GM12878 (cell line): ENCODE measurements around the gene TMEM250. TPM values are rescaled to one million over a fixed set of nuclear protein-coding genes. Genes with fewer than 3 reads are reported as not detected.

Source experiments
- ATAC-seq: fragments of 200-7000 bp; cut with Tn5 transposase; 3 replicates; pipeline ENCODE4 v1.9.1; 2020; ENCODE audit warnings: mild to moderate bottlenecking, moderate library complexity
- BruUV-seq: library from RNA; stranded (reverse); fragments of 400-500 nt; replicated peaks from 2 replicates; lab custom pipeline; 2021; lab: Mats Ljungman, UMichigan
- CTCF ChIA-PET: fragments of 300-600 bp; sonication (Branson Sonifier 250); formaldehyde crosslinking; extraction: SDS; loops from one replicate; lab custom pipeline; 2021; ENCODE audit warnings: inconsistent platforms; lab: Yijun Ruan, JAX
- POLR2A ChIA-PET: fragments of 350-600 bp; formaldehyde crosslinking; extraction: SDS; loops from one replicate; lab custom pipeline; 2021; ENCODE audit warnings: inconsistent platforms; lab: Charles Lee
- RAD21 ChIA-PET: fragments of 300-600 bp; sonication (Branson Sonifier 250); formaldehyde crosslinking; loops from one replicate; lab custom pipeline; 2023; ENCODE audit warnings: antibody characterized with exemption; ENCODE audit not compliant: unreplicated experiment; lab: Charles Lee
- SMC1A ChIA-PET: fragments of 300-600 bp; sonication (Branson Sonifier 250); formaldehyde crosslinking; loops from one replicate; lab custom pipeline; 2023; ENCODE audit not compliant: unreplicated experiment, uncharacterized antibody; lab: Charles Lee
- DNase-seq: peaks from one replicate; pipeline ENCODE4 v3.0.0-alpha.2; 2011; ENCODE audit warnings: low read depth, low spot score
- FAIRE-seq: peaks from 3 replicates; lab custom pipeline; 2011; peaks lifted over from hg19 to GRCh38; lab: Jason Lieb, UNC
- H2AFZ ChIP-seq: 2 replicates; pipeline ENCODE4 v1.6.0; 2011; ENCODE audit warnings: low read depth, low read length, control low read depth; ENCODE audit not compliant: control insufficient read depth
- H3K27ac ChIP-seq: 2 replicates; pipeline ENCODE4 v1.5.1; 2011; ENCODE audit warnings: control low read depth; ENCODE audit not compliant: control insufficient read depth, insufficient read depth
- H3K27me3 ChIP-seq, 2 experiments: replicated peaks in 1 of 2; 2 replicates each; pipeline versions ENCODE4 v1.6.0 to v1.6.1; 2011; ENCODE audit warnings: low read length in 1 of 2; ENCODE audit not compliant: control insufficient read depth in 2 of 2, insufficient read depth in 2 of 2
- H3K36me3 ChIP-seq, 2 experiments: 2 replicates each; pipeline ENCODE4 v1.5.1; 2011; ENCODE audit warnings: low read length in 1 of 2; ENCODE audit not compliant: control insufficient read depth in 2 of 2, insufficient read depth in 2 of 2
- H3K4me1 ChIP-seq: 2 replicates; pipeline ENCODE4 v1.6.1; 2011; ENCODE audit warnings: mild to moderate bottlenecking, low read length, moderate library complexity, mixed read lengths; ENCODE audit not compliant: control insufficient read depth, insufficient read depth
- H3K4me2 ChIP-seq: 2 replicates; pipeline ENCODE4 v1.6.0; 2011; ENCODE audit warnings: control low read depth; ENCODE audit not compliant: control insufficient read depth, insufficient read depth
- H3K4me3 ChIP-seq: fragments of 200-600 bp; sonication (generic); 2 replicates; pipeline ENCODE4 v1.5.1; 2016
- H3K79me2 ChIP-seq: 2 replicates; pipeline ENCODE4 v1.6.0; 2011; ENCODE audit warnings: low read length; ENCODE audit not compliant: control insufficient read depth, insufficient read depth
- H3K9ac ChIP-seq: 2 replicates; pipeline ENCODE4 v1.8.0; 2011; ENCODE audit warnings: low read length, control low read depth, mixed read lengths; ENCODE audit not compliant: control insufficient read depth, insufficient read depth
- H3K9me3 ChIP-seq: replicated peaks from 3 replicates; pipeline ENCODE4 v1.5.1; 2011; ENCODE audit warnings: mild to moderate bottlenecking, low read length; ENCODE audit not compliant: control insufficient read depth, insufficient read depth
- H4K20me1 ChIP-seq: 2 replicates; pipeline ENCODE4 v1.6.0; 2011; ENCODE audit not compliant: control insufficient read depth, insufficient read depth
- ASH2L ChIP-seq: fragments of 300-600, 200-600 bp; sonication (generic); IDR thresholded peaks from 2 replicates; pipeline ENCODE4 v1.6.1; 2017; ENCODE audit warnings: low read depth, mild to moderate bottlenecking, borderline replicate concordance
- MTA2 ChIP-seq: fragments of 450-650 bp; IDR thresholded peaks from 2 replicates; pipeline ENCODE4 v1.6.1; 2016; ENCODE audit warnings: low read depth, mild to moderate bottlenecking, moderate library complexity
- MYC ChIP-seq: IDR thresholded peaks from 2 replicates; pipeline ENCODE4 v1.6.1; 2011; ENCODE audit warnings: mild to moderate bottlenecking, low read length, moderate library complexity, inconsistent platforms; ENCODE audit not compliant: insufficient read depth, insufficient replicate concordance, insufficient read length, severe bottlenecking
- NRF1 ChIP-seq: conservative IDR thresholded peaks from 2 replicates; pipeline ENCODE4 v1.6.1; 2011; ENCODE audit warnings: mild to moderate bottlenecking, low read depth, low read length, improper control_type of control experiment
- TCF7 ChIP-seq: IDR thresholded peaks from 2 replicates; pipeline ENCODE4 v1.6.1; 2014; ENCODE audit warnings: antibody characterized with exemption, borderline replicate concordance
- WGBS: methylation state at CpG from one replicate; pipeline ENCODE4 v1.1.6; 2016; ENCODE audit warnings: low lambda C conversion rate; ENCODE audit not compliant: insufficient replicate concordance, insufficient coverage; ENCODE audit errors: missing lambda C conversion rate; 5-methylcytosine and 5-hydroxymethylcytosine counted together
- in situ Hi-C: fragments of 300-500 bp; cut with MboI; formaldehyde crosslinking; loops from 9 replicates; pipeline ENCODE4 v1.14.3; 2018; ENCODE audit warnings: mixed read lengths
- intact Hi-C: fragments of 100-400 bp; cut with micrococcal nuclease; formaldehyde crosslinking; loops from one replicate; pipeline ENCODE4 v1.14.2; 2022; ENCODE audit not compliant: unreplicated experiment
- polyA plus RNA-seq, 11 experiments: library from polyadenylated mRNA; depleted of rRNA in 4 of 11; unstranded in 6 of 11; stranded (reverse) in 5 of 11; fragments of >200 nt; fragmentation: Nextera tagmentation in 4 of 11; fragmentation: Illumina TruSeq in 1 of 11; extraction: Ambion mirVana in 4 of 11; extraction: Trizol in 1 of 11; gene quantifications; 1 replicate in 1 of 11; 2 replicates in 10 of 11; pipeline versions ENCODE4 v1.2.1 to v1.2.3, GENCODE V29; 2011 to 2016; ENCODE audit warnings: inconsistent platforms in 2 of 11, missing spikeins in 2 of 11, low read depth in 1 of 11
- total RNA-seq, 4 experiments: library from RNA; depleted of rRNA in 3 of 4; stranded (reverse); fragments of >200 nt in 3 of 4; fragmentation: Illumina TruSeq in 1 of 4; extraction: Trizol in 1 of 4; gene quantifications; 2 replicates each; pipeline versions ENCODE4 v1.2.1 to v1.2.3, GENCODE V29; 2013 to 2021
- TF ChIP-seq, protein P1 (sequence below): IDR thresholded peaks from 2 replicates; pipeline ENCODE4 v1.6.1; 2011; ENCODE audit warnings: borderline replicate concordance, low read depth, mild to moderate bottlenecking, moderate library complexity, low read length; ENCODE audit not compliant: insufficient read depth, poor library complexity, severe bottlenecking

Gene TMEM250
- total and polyA plus RNA-seq, 10 of the 15 experiments (the other 5 are each of a cell fraction or from before 2014, with no cell fraction given), result 0.39 to 39.9 (median 8.5) TPM

DNA sequence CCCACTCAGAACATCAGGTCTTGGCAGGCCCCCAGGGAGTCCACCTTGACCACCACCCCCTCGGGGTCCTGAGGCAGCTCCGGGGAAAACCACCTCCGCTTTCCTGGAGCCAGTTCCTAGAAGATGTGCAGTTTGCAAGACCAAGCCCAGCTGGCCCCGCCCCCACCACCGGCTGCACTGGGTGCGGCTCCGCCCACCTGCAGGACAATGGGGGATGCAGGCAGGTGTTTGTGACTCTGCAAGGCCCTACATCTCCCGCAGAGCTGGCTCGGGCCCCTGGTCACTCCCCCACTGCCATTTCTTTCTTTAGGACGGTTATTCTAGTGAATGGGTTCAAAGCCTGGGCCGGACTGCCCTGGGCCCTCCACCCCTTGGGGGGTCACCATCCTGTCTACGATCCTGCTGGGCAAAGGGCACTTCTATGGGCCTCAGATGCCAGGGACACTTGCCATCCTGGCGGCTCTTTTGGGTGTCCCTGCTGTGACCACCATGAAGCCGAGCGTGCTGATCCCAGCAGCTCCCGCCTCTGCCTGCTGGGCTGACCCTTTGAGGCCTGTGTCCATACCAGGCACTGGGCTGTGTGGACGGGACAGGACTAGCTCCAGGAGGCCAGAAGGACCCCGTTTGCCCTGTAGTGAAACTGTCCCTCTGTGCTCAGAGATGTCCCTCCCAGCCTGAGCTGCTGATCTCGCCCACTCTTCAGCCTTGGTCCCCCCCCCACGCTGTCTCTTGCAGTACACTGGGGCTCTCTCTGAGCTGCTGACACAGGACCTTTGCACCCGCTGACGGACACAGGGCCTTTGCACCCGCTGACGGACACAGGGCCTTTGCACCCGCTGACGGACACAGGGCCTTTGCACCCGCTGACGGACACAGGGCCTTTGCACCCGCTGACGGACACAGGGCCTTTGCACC is 17.7 kb downstream of the TMEM250 start (continued):
- TF ChIP-seq MTA2, result no peak
- TF ChIP-seq, protein P1, sequence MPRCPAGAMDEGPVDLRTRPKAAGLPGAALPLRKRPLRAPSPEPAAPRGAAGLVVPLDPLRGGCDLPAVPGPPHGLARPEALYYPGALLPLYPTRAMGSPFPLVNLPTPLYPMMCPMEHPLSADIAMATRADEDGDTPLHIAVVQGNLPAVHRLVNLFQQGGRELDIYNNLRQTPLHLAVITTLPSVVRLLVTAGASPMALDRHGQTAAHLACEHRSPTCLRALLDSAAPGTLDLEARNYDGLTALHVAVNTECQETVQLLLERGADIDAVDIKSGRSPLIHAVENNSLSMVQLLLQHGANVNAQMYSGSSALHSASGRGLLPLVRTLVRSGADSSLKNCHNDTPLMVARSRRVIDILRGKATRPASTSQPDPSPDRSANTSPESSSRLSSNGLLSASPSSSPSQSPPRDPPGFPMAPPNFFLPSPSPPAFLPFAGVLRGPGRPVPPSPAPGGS, result no peak
- TF ChIP-seq ASH2L, result no peak

DNA sequence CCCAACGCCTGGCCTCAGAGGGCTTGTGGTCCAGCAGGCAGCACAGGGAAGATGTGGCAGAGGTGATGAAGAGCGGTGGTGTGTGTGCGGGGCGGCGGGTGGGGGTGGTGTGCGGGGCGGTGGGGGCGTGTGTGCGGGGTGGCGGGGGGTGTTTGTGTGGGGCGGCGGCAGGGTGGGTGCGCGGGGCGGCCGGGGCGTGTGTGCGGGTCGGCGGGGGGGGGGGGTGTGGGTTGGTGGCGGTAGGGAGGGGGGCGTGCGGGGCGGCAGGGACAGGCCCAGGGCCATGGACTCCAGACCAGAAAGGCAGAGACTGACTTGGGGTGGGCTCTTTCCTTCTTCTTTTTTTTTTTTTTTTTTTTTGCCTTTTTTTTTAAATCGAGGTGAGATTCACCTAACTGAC is 19.1 kb downstream of the TMEM250 start:
- RAD21 ChIA-PET, result interaction anchor here (6.9 kb wide), 1 partner anchor 9 kb away, joined by 52 read pairs; no protein-coding TSS in a partner anchor
- H3K36me3 ChIP-seq, result no peaks in the 10 kb centered on the region
- no TSS peak for BruUV-seq
- H3K4me1 ChIP-seq, result peaks cover 3% of the 10 kb centered on the region; the same call in 1 of the 2 replicates
- POLR2A ChIA-PET, result interaction anchor here (0.7 kb wide), 1 partner anchor 193 kb away, joined by 4 read pairs; no protein-coding TSS in a partner anchor
- no peaks in the 10 kb centered on the region for H3K27me3 ChIP-seq
- H3K4me2 ChIP-seq, result no peak overlapping the region
- no peaks in the 10 kb centered on the region for H3K9me3 ChIP-seq
- H3K79me2 ChIP-seq, result no peaks in the 10 kb centered on the region; the same call in 1 of the 2 replicates
- no peak for FAIRE-seq
- in situ Hi-C loops, result no loop called here
- intact Hi-C loops, result no loop called here
- no peak overlapping the region for H3K9ac ChIP-seq
- H2AFZ ChIP-seq, result no peak overlapping the region
- H3K4me3 ChIP-seq, result no peak overlapping the region
- no peak overlapping the region for H3K27ac ChIP-seq
- no peaks in the 10 kb centered on the region for H4K20me1 ChIP-seq
- TF ChIP-seq MYC (no peak), NRF1 (no peak), TCF7 (no peak)
- TF ChIP-seq, all 136 proteins: peak for 0
- ATAC-seq (no peak), DNase-seq (no peak)
- SMC1A ChIA-PET, result no interaction called here
- CTCF ChIA-PET, result no interaction called here
- 100% methylated on average over 1 of the region's 25 CpGs for WGBS
